HepG2 (cell line): ENCODE data around the gene METRNL. TPM values are rescaled to one million over a fixed set of nuclear protein-coding genes. Genes with fewer than 3 reads are reported as not detected.

Experiments used
- ATAC-seq: fragments of 200-7000 bp; cut with Tn5 transposase; 3 replicates; pipeline ENCODE4 v1.9.1; 2020; ENCODE audit warnings: mild to moderate bottlenecking, moderate library complexity
- BruUV-seq: library from RNA; stranded (reverse); fragments of 400-500 nt; replicated peaks from 2 replicates; lab custom pipeline; 2021; lab: Mats Ljungman, UMichigan
- CTCF ChIA-PET: fragments of 300-600 bp; formaldehyde crosslinking; extraction: SDS; loops from one replicate; lab custom pipeline; 2021; ENCODE audit warnings: low total read pairs, inconsistent platforms, low intra/inter-chr PET ratio; lab: Yijun Ruan, JAX
- POLR2A ChIA-PET: fragments of 350-600 bp; sonication (Branson Sonifier 250); formaldehyde crosslinking; loops from one replicate; lab custom pipeline; 2020; ENCODE audit warnings: antibody characterized with exemption, inconsistent platforms; lab: Yijun Ruan, JAX
- DNase-seq: peaks from one replicate; pipeline ENCODE4 v3.0.0-alpha.2; 2015; ENCODE audit warnings: low spot score
- FAIRE-seq: peaks from 3 replicates; lab custom pipeline; 2011; peaks lifted over from hg19 to GRCh38; lab: Jason Lieb, UNC
- H2AFZ ChIP-seq: one replicate; pipeline ENCODE4 v1.6.1; 2011; ENCODE audit warnings: low read length, inconsistent platforms
- H3K27ac ChIP-seq: fragments of 300-600 bp; 3 replicates; pipeline ENCODE4 v1.8.0; 2011; ENCODE audit warnings: mixed run types, mild to moderate bottlenecking, mixed read lengths, low read length, inconsistent platforms; ENCODE audit not compliant: insufficient read depth; ENCODE audit errors: extremely low read length
- H3K27me3 ChIP-seq, 2 experiments: fragments of 200-600 bp in 1 of 2; 2 replicates in 1 of 2; 3 replicates in 1 of 2; pipeline versions ENCODE4 v1.6.0 to v1.8.0; 2011; ENCODE audit warnings: low read length in 2 of 2, mild to moderate bottlenecking in 2 of 2, moderate library complexity in 2 of 2, inconsistent platforms in 1 of 2; ENCODE audit not compliant: insufficient read depth in 2 of 2, control insufficient read depth in 1 of 2
- H3K36me3 ChIP-seq, 2 experiments: fragments of 200-600 bp in 1 of 2; replicated peaks in 1 of 2; 2 replicates in 1 of 2; 3 replicates in 1 of 2; pipeline versions ENCODE4 v1.5.1 to v1.8.0; 2011; ENCODE audit warnings: low read length in 2 of 2, inconsistent platforms in 1 of 2; ENCODE audit not compliant: insufficient read depth in 2 of 2, control insufficient read depth in 1 of 2
- H3K4me1 ChIP-seq: 2 replicates; pipeline ENCODE4 v1.5.1; 2012; ENCODE audit warnings: low read length, inconsistent platforms; ENCODE audit not compliant: insufficient read depth
- H3K4me2 ChIP-seq: 2 replicates; pipeline ENCODE4 v1.6.0; 2011; ENCODE audit warnings: low read depth, low read length, inconsistent platforms
- H3K4me3 ChIP-seq, 3 experiments: fragments of 200-600 bp in 1 of 3; sonication (generic), shearing (Covaris generic) in 1 of 3; replicated peaks in 1 of 3; 2 replicates each; pipeline ENCODE4 v1.5.1; 2011 to 2016; ENCODE audit warnings: low read length in 3 of 3, inconsistent platforms in 2 of 3, low read depth in 2 of 3, mild to moderate bottlenecking in 2 of 3, control low read depth in 1 of 3, mixed read lengths in 1 of 3; ENCODE audit not compliant: insufficient read depth in 1 of 3
- H3K79me2 ChIP-seq: one replicate; pipeline ENCODE4 v1.6.1; 2011; ENCODE audit warnings: low read length, inconsistent platforms; ENCODE audit not compliant: insufficient read depth
- H3K9ac ChIP-seq: 2 replicates; pipeline ENCODE4 v1.6.0; 2011; ENCODE audit warnings: mild to moderate bottlenecking, low read depth, low read length, inconsistent platforms; ENCODE audit not compliant: insufficient read depth
- H3K9me3 ChIP-seq: 2 replicates; pipeline ENCODE4 v1.5.1; 2012; ENCODE audit warnings: mild to moderate bottlenecking, low read length
- H4K20me1 ChIP-seq: 2 replicates; pipeline ENCODE4 v1.6.0; 2011; ENCODE audit warnings: inconsistent platforms, mild to moderate bottlenecking, low read length, moderate library complexity; ENCODE audit not compliant: insufficient read depth
- CBX2 ChIP-seq, 2 experiments: fragments of 200-600 bp in 1 of 2; sonication (generic); formaldehyde crosslinking in 1 of 2; IDR thresholded peaks; 2 replicates each; pipeline versions ENCODE4 v1.7.0 to v1.8.1; 2018 to 2022; ENCODE audit warnings: low read depth in 2 of 2, low read length in 1 of 2, mild to moderate bottlenecking in 1 of 2, missing genetic modification reagents in 1 of 2
- IKZF5 ChIP-seq: IDR thresholded peaks from 2 replicates; pipeline ENCODE4 v1.6.1; 2018; ENCODE audit warnings: missing genetic modification reagents, mild to moderate bottlenecking, missing compliant biosample characterization
- MXI1 ChIP-seq: IDR thresholded peaks from 3 replicates; pipeline ENCODE4 v1.6.1; 2012; ENCODE audit warnings: low read depth, low read length, inconsistent platforms, borderline replicate concordance
- RARG ChIP-seq: sonication (generic); formaldehyde crosslinking; IDR thresholded peaks from 2 replicates; pipeline ENCODE4 v1.4.0; 2020; ENCODE audit warnings: low read depth, mild to moderate bottlenecking, missing genetic modification reagents
- SMARCE1 ChIP-seq: fragments of 450-650 bp; IDR thresholded peaks from 2 replicates; pipeline ENCODE4 v1.6.1; 2017; ENCODE audit warnings: borderline replicate concordance
- TCF7 ChIP-seq: sonication (generic); IDR thresholded peaks from 2 replicates; pipeline ENCODE4 v1.6.1; 2016; ENCODE audit warnings: antibody characterized with exemption, low read depth
- XBP1 ChIP-seq: sonication (generic); formaldehyde crosslinking; IDR thresholded peaks from 2 replicates; pipeline ENCODE4 v1.5.0; 2020; ENCODE audit warnings: missing genetic modification reagents
- ZBTB4 ChIP-seq: sonication (generic); formaldehyde crosslinking; IDR thresholded peaks from 2 replicates; pipeline ENCODE4 v1.4.0; 2020; ENCODE audit warnings: missing genetic modification reagents, mild to moderate bottlenecking, borderline replicate concordance
- ZFP62 ChIP-seq: sonication (generic); formaldehyde crosslinking; IDR thresholded peaks from 2 replicates; pipeline ENCODE4 v1.4.0; 2020; ENCODE audit warnings: missing genetic modification reagents
- ZFP91 ChIP-seq: sonication (generic); formaldehyde crosslinking; IDR thresholded peaks from 2 replicates; pipeline ENCODE4 v1.9.0; 2022; ENCODE audit warnings: missing genetic modification reagents, mild to moderate bottlenecking, borderline replicate concordance
- ZKSCAN5 ChIP-seq: sonication (generic); formaldehyde crosslinking; IDR thresholded peaks from 2 replicates; pipeline ENCODE4 v1.5.1; 2020; ENCODE audit warnings: mild to moderate bottlenecking, missing genetic modification reagents
- ZNF225 ChIP-seq: sonication (generic); formaldehyde crosslinking; IDR thresholded peaks from 2 replicates; pipeline ENCODE4 v1.4.0; 2020; ENCODE audit warnings: mild to moderate bottlenecking, missing genetic modification reagents
- ZNF496 ChIP-seq: sonication (generic); formaldehyde crosslinking; IDR thresholded peaks from 2 replicates; pipeline ENCODE4 v1.8.1; 2023; ENCODE audit warnings: mild to moderate bottlenecking, moderate library complexity, missing genetic modification reagents; ENCODE audit not compliant: insufficient replicate concordance
- WGBS: methylation state at CpG from one replicate; pipeline ENCODE4 v1.1.6; 2017; ENCODE audit warnings: low lambda C conversion rate; 5-methylcytosine and 5-hydroxymethylcytosine counted together
- in situ Hi-C: cut with HindIII; loops from 2 replicates; pipeline ENCODE4 v1.10.0; 2017; ENCODE audit warnings: low pct_unique_long_range_greater_than_20kb; ENCODE audit not compliant: extremely low pct_ligation_motif_present
- intact Hi-C: fragments of 100-400 bp; cut with micrococcal nuclease; formaldehyde crosslinking; loops from one replicate; pipeline ENCODE4 v1.10.0; 2022; ENCODE audit not compliant: unreplicated experiment
- polyA plus RNA-seq, 8 experiments: library from polyadenylated mRNA; depleted of rRNA in 3 of 8; stranded (reverse) in 7 of 8; unstranded in 1 of 8; fragments of >200 nt; fragmentation: Illumina TruSeq in 4 of 8; extraction: Trizol in 4 of 8; gene quantifications; 2 replicates each; pipeline versions ENCODE4 v1.2.1 to v1.2.3, GENCODE V29; 2011 to 2016; ENCODE audit warnings: low read depth in 4 of 8, missing spikeins in 1 of 8, mixed read lengths in 1 of 8; ENCODE audit not compliant: insufficient read depth in 1 of 8
- total RNA-seq, 5 experiments: library from RNA; depleted of rRNA; stranded (reverse); fragments of >200 nt; fragmentation: Illumina TruSeq; extraction: Trizol; gene quantifications; 2 replicates each; pipeline ENCODE4 v1.2.3, GENCODE V29; 2016; ENCODE audit warnings: low read depth in 1 of 5
- TF ChIP-seq, protein P1 (sequence below): sonication (generic); formaldehyde crosslinking; conservative IDR thresholded peaks from 2 replicates; pipeline ENCODE4 v1.5.0; 2020; ENCODE audit warnings: missing genetic modification reagents

The METRNL gene
- total and polyA plus RNA-seq, 2 of the 13 experiments (the other 11 are each of a cell fraction or from before 2014, with no cell fraction given): 0.66 to 0.84 TPM

DNA sequence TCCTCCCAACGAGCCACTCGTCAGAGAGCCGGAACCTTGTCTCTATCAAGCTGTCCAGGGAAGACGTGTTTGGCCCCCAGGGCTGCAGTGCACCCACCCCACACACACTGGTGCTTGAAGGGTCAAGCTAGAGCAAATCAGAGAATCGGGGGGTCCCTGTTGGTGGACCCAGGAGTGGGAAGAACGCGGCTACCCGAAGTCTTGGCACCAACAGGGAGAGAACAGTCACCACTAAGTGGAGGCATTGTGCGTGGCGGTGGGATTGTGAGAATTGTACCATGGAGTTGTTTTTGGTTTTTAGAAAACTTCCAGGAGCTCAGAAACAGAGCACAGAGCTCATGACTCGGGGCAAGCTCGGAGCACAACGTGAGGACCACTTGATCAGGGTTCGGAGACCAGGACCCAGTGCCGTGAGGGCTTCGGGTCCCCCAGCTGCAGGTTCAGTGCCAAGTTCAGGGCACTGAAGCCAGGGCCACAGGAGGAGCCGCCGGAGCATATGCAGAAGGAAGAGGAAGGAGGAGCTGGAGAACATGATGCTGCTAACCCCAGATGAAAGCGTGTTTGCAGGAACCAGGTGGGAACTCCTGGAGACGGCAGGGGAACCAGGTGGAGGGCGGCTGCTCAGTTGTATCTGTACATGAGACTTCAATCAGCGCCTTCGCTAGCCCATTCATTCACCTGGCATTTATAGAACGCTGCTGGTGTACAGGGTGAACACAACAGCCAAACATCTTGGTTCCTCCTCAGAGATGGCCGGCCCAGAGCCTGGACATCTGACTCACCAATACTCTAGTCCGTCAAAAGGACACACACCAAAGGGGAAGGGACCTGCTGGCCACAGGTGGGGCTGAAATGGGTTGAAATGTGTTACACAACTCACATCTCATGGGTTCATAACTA, 42.8 kb downstream of the METRNL start:
- no TSS peak for BruUV-seq
- Histone ChIP-seq H3K27ac (no peak overlapping the region), H3K4me3 (no peak overlapping the region), H3K36me3 (no peaks in the 10 kb centered on the region), H3K79me2 (no peaks in the 10 kb centered on the region), H3K27me3 (peaks cover 10 to 72% of the 10 kb centered on the region in 2 experiments; a peak in 4 of 5 replicates), H3K4me1 (peaks cover 14% of the 10 kb centered on the region; the same call in 1 of the 2 replicates), H3K9me3 (no peaks in the 10 kb centered on the region), H3K4me2 (no peak overlapping the region), H4K20me1 (0 out of 2 replicates have a peak, but pooled peaks cover 2% of the 10 kb centered on the region), H2AFZ (no peak overlapping the region), H3K9ac (no peak overlapping the region)
- TF ChIP-seq IKZF5 (CRISPR knock-in tag): no peak
- TF ChIP-seq ZFP91: no peak
- no peak for TF ChIP-seq SMARCE1
- TF ChIP-seq, protein P1, sequence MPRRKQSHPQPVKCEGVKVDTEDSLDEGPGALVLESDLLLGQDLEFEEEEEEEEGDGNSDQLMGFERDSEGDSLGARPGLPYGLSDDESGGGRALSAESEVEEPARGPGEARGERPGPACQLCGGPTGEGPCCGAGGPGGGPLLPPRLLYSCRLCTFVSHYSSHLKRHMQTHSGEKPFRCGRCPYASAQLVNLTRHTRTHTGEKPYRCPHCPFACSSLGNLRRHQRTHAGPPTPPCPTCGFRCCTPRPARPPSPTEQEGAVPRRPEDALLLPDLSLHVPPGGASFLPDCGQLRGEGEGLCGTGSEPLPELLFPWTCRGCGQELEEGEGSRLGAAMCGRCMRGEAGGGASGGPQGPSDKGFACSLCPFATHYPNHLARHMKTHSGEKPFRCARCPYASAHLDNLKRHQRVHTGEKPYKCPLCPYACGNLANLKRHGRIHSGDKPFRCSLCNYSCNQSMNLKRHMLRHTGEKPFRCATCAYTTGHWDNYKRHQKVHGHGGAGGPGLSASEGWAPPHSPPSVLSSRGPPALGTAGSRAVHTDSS (CRISPR knock-in tag): no peak
- TF ChIP-seq ZNF225 (CRISPR knock-in tag): no peak
- TF ChIP-seq ZBTB4 (CRISPR knock-in tag): no peak
- TF ChIP-seq CBX2 (IDR thresholded peaks at IDR 0.05; ENCODE audit: low read depth, low read length): no peak
- TF ChIP-seq CBX2 (CRISPR knock-in tag; IDR thresholded peaks at IDR 0.05; ENCODE audit: low read depth): no peak
- TF ChIP-seq MXI1: no peak
- TF ChIP-seq ZNF496 (CRISPR knock-in tag): no peak
- TF ChIP-seq XBP1 (CRISPR knock-in tag): no peak
- no peak for TF ChIP-seq TCF7
- no peak for TF ChIP-seq ZKSCAN5 (CRISPR knock-in tag)
- TF ChIP-seq RARG (CRISPR knock-in tag): no peak
- TF ChIP-seq ZFP62: no peak
- no peak for ATAC-seq
- no peak for FAIRE-seq
- in situ Hi-C loops: no loop called here
- no peak for DNase-seq
- intact Hi-C loops: no loop called here
- CTCF ChIA-PET: no interaction called here
- POLR2A ChIA-PET: interaction anchor here (1.6 kb wide), 1 partner anchor 28 kb away, joined by 3 read pairs; no protein-coding TSS in a partner anchor
- WGBS: 30% methylated on average over 26 of the region's 26 CpGs
